CD4-positive, alpha-beta T cell treated with Interferon alpha-2 for 1 hour (primary cell): ENCODE data around the gene CPTP.
A peak's percentile ranks its signal among the peaks of the same experiment; 100 is the strongest.

Source experiments
- DNase-seq, 2 donors: peaks; one replicate each; pipeline ENCODE4 v3.0.0-alpha.2; 2020 to 2022

CPTP gene

GRCh38 chr1:1370771-1371300 lies 46.2 kb downstream of the CPTP start:
- no peak for DNase-seq

GRCh38 chr1:1371364-1371745 lies 46.8 kb downstream of the CPTP start:
- DNase-seq, result peak; percentile 74 to 86

GRCh38 chr1:1371746-1372711 lies 47.4 kb downstream of the CPTP start:
- DNase-seq, result peak; percentile 68 to 79

- DNase-seq, result no peak
Observed at GRCh38 chr1:1373051-1373814, 48.6 kb downstream of the CPTP start.

- no peak for DNase-seq
Observed at GRCh38 chr1:1373815-1374588, 49.4 kb downstream of the CPTP start.

- no peak for DNase-seq
Observed at GRCh38 chr1:1374589-1374928, 50.0 kb downstream of the CPTP start.

- peak; percentile 99 for DNase-seq
Observed at GRCh38 chr1:1374929-1375662, 50.5 kb downstream of the CPTP start, which contains the start of gene AURKAIP1. TSS of gene AURKAIP1 (minus strand) at chr1:1375207. CDS start at chr1:1374756, 451 bp downstream.

GRCh38 chr1:1376551-1377226 lies 52.1 kb downstream of the CPTP start:
- no peak for DNase-seq

GRCh38 chr1:1377540-1378205 lies 53.1 kb downstream of the CPTP start:
- DNase-seq, result no peak
